ENCODE results near the gene XYLT1. TPM values are rescaled to one million over a fixed set of nuclear protein-coding genes. Genes with fewer than 3 reads are reported as not detected.

XYLT1 gene
- total and polyA plus RNA-seq, 9 of the 15 experiments (the other 6 are each of a cell fraction or from before 2014, with no cell fraction given): 0.03 to 0.09 (median 0.08) TPM; not detected in 6

- no TSS peak for BruUV-seq (replicated peaks)
- FAIRE-seq (no peak), DNase-seq (ENCODE audit: extremely low read depth in 1 of 4, low spot score in 3 of 4) (peak in 1 of 4 experiments; percentile 15), ATAC-seq (peak; percentile 42; the same call in 1 of the 3 replicates)
- Histone ChIP-seq H3K9me3 (replicated peaks; ENCODE audit: control insufficient read depth, insufficient read depth, low read depth, low read length) (no peaks in the 10 kb centered on the region), H3K27me3 (ENCODE audit: control insufficient read depth in 2 of 2, insufficient read depth in 2 of 2, low read length in 2 of 2) (no peaks in the 10 kb centered on the region), H2AFZ (ENCODE audit: low read depth, low read length) (no peak overlapping the region), H3K36me3 (ENCODE audit: control insufficient read depth, insufficient read depth, low read length) (no peaks in the 10 kb centered on the region), H3K4me2 (ENCODE audit: insufficient read depth, low read length) (no peak overlapping the region), H3K27ac (ENCODE audit: extremely low read depth, low read depth, low read length) (no peak overlapping the region), H3K79me2 (ENCODE audit: control insufficient read depth, insufficient read depth, low read length) (no peaks in the 10 kb centered on the region), H3K4me1 (replicated peaks in 1 of 2; ENCODE audit: control insufficient read depth in 2 of 2, insufficient read depth in 2 of 2, low read length in 2 of 2) (peaks cover 0 to 3% of the 10 kb centered on the region in 2 experiments; a peak in 2 of 5 replicates), H3K4me3 (no peak overlapping the region), H3K9ac (ENCODE audit: insufficient read depth in 1 of 2, low read depth in 2 of 2, low read length in 2 of 2) (no peak overlapping the region), H3K9me1 (ENCODE audit: control insufficient read depth, insufficient read depth, low read length) (no peaks in the 10 kb centered on the region), H4K20me1 (replicated peaks; ENCODE audit: control insufficient read depth, insufficient read depth, low read length) (peaks cover 12% of the 10 kb centered on the region; the same call in 1 of the 2 replicates)
- peak; percentile 62; the same call in 1 of the 2 replicates for TF ChIP-seq NFE2L1 (tag; IDR thresholded peaks at IDR 0.05; ENCODE audit: borderline replicate concordance, low read depth)
- TF ChIP-seq MAFG (tag; conservative IDR thresholded peaks at IDR 0.05): peak; percentile 95
- TF ChIP-seq SUPT5H (IDR thresholded peaks at IDR 0.05): no peak
- TF ChIP-seq MAFK (IDR thresholded peaks at IDR 0.05; ENCODE audit: low read length): peak; percentile 58; the same call in 1 of the 2 replicates
- TF ChIP-seq TFAP4 (CRISPR knock-in tag; IDR thresholded peaks at IDR 0.05; ENCODE audit: borderline replicate concordance): no peak
- peak; percentile 80 for TF ChIP-seq NFE2 (IDR thresholded peaks at IDR 0.05; ENCODE audit: low read depth)
- TF ChIP-seq C11orf30 (IDR thresholded peaks at IDR 0.05; ENCODE audit: low read depth): peak; percentile 81
- no peak for TF ChIP-seq ERF (CRISPR knock-in tag; IDR thresholded peaks at IDR 0.05)
- TF ChIP-seq CHD4 (IDR thresholded peaks at IDR 0.05; ENCODE audit: insufficient read depth, insufficient replicate concordance, low read depth, low read length, poor library complexity, severe bottlenecking): no peak
- peak; percentile 57 for TF ChIP-seq MAFF (IDR thresholded peaks at IDR 0.05; ENCODE audit: low read length)
- peak; percentile 67 for TF ChIP-seq ZNF384 (IDR thresholded peaks at IDR 0.05; ENCODE audit: low read depth, low read length)
- TF ChIP-seq VEZF1 (CRISPR knock-in tag; IDR thresholded peaks at IDR 0.05): no peak
- peak; percentile 85 for TF ChIP-seq ZNF316 (IDR thresholded peaks at IDR 0.05)
- TF ChIP-seq CBFA2T2 (conservative IDR thresholded peaks at IDR 0.05): no peak
- ChIA-PET CTCF (ENCODE audit: low intra/inter-chr PET ratio) (no interaction called here), POLR2A (interaction anchor here (0.6 to 1.3 kb wide), 4 partner anchors 9 to 82 kb away, joined by 3 to 7 read pairs (median 4); no protein-coding TSS in a partner anchor)
- in situ Hi-C loops (cut with MboI) (no loop called here), intact Hi-C loops (cut with micrococcal nuclease) (no loop called here)
- WGBS (ENCODE audit: insufficient coverage, low coverage, missing lambda C conversion rate): 83% methylated on average over 3 of the region's 3 CpGs
Measured at GRCh38 chr16:17068524-17068923, 402.2 kb downstream of the XYLT1 start.

Measured in K562 (cell line).